Activated CD4-positive, alpha-beta memory T cell treated with anti-CD3 and anti-CD28 coated beads, Interleukin-2, amount 10 ng/mL, durations not matched to agents 7 days and 5 days (primary cell): Measurements from ENCODE around the gene NACC2. TPM values are rescaled to one million over a fixed set of nuclear protein-coding genes. Genes with fewer than 3 reads are reported as not detected.

Experiments used
- CTCF ChIA-PET: fragments of 350-600 bp; sonication (Branson Sonifier 250); formaldehyde crosslinking; loops from one replicate; lab custom pipeline; 2021; ENCODE audit warnings: antibody characterized with exemption, inconsistent platforms; lab: Charles Lee
- POLR2A ChIA-PET: fragments of 350-600 bp; sonication (Branson Sonifier 250); formaldehyde crosslinking; loops from one replicate; lab custom pipeline; 2021; ENCODE audit warnings: antibody characterized with exemption; lab: Charles Lee
- DNase-seq: peaks from one replicate; pipeline ENCODE4 v3.0.0-alpha.2; 2020
- H3K27ac Mint-ChIP-seq: one replicate; pipeline ENCODE4 v1.8.0; 2021; ENCODE audit warnings: mild to moderate bottlenecking, mixed read lengths
- H3K27me3 Mint-ChIP-seq: one replicate; pipeline ENCODE4 v1.8.0; 2021; ENCODE audit warnings: mixed read lengths
- H3K36me3 Mint-ChIP-seq: one replicate; pipeline ENCODE4 v1.8.0; 2021; ENCODE audit warnings: low read depth, mixed read lengths
- H3K4me1 Mint-ChIP-seq: one replicate; pipeline ENCODE4 v1.8.0; 2021; ENCODE audit warnings: mixed read lengths
- H3K4me3 Mint-ChIP-seq: one replicate; pipeline ENCODE4 v1.8.0; 2021; ENCODE audit warnings: mild to moderate bottlenecking, mixed read lengths
- H3K9me3 Mint-ChIP-seq: one replicate; pipeline ENCODE4 v1.8.0; 2021; ENCODE audit warnings: mixed read lengths
- total RNA-seq, 2 experiments: library from RNA; stranded (reverse); gene quantifications; one replicate each; pipeline ENCODE4 v1.2.3, GENCODE V29; 2021

NACC2 gene
- total RNA-seq, 2 experiments from 2014 or later: 8.1 to 8.7 TPM

- POLR2A ChIA-PET: no interaction called here
- no peak overlapping the region for H3K4me3 Mint-ChIP-seq
- no peak for DNase-seq
- no peaks in the 10 kb centered on the region for H3K36me3 Mint-ChIP-seq
- no peaks in the 10 kb centered on the region for H3K9me3 Mint-ChIP-seq
- H3K27me3 Mint-ChIP-seq: no peaks in the 10 kb centered on the region
- H3K4me1 Mint-ChIP-seq: no peaks in the 10 kb centered on the region
- no peak overlapping the region for H3K27ac Mint-ChIP-seq
- CTCF ChIA-PET: no interaction called here
These were observed 79.2 kb downstream of the NACC2 start for GRCh38 chr9:136015656-136016571.

- H3K4me1 Mint-ChIP-seq: no peaks in the 10 kb centered on the region
- ChIA-PET CTCF (no interaction called here), POLR2A (no interaction called here)
- H3K9me3 Mint-ChIP-seq: no peaks in the 10 kb centered on the region
- H3K27ac Mint-ChIP-seq: no peak overlapping the region
- no peak for DNase-seq
- H3K36me3 Mint-ChIP-seq: no peaks in the 10 kb centered on the region
- H3K4me3 Mint-ChIP-seq: no peak overlapping the region
- H3K27me3 Mint-ChIP-seq: no peaks in the 10 kb centered on the region
These were observed 80.0 kb downstream of the NACC2 start for GRCh38 chr9:136014924-136015633.

- no peak for DNase-seq
- H3K4me1 Mint-ChIP-seq: no peaks in the 10 kb centered on the region
- no peak overlapping the region for H3K27ac Mint-ChIP-seq
- ChIA-PET POLR2A (no interaction called here), CTCF (no interaction called here)
- H3K27me3 Mint-ChIP-seq: no peaks in the 10 kb centered on the region
- no peak overlapping the region for H3K4me3 Mint-ChIP-seq
- H3K9me3 Mint-ChIP-seq: no peaks in the 10 kb centered on the region
- no peaks in the 10 kb centered on the region for H3K36me3 Mint-ChIP-seq
These were observed 80.8 kb downstream of the NACC2 start for GRCh38 chr9:136014147-136014923.

- Mint-ChIP-seq H3K27ac (no peak overlapping the region), H3K36me3 (no peaks in the 10 kb centered on the region), H3K4me3 (no peak overlapping the region), H3K27me3 (no peaks in the 10 kb centered on the region), H3K9me3 (no peaks in the 10 kb centered on the region), H3K4me1 (no peaks in the 10 kb centered on the region)
- POLR2A ChIA-PET: no interaction called here
- DNase-seq: no peak
- CTCF ChIA-PET: no interaction called here
These were observed 81.5 kb downstream of the NACC2 start for GRCh38 chr9:136013524-136014034.

GRCh38 chr9:136013116-136013515, 82.0 kb downstream of the NACC2 start:
- Mint-ChIP-seq H3K27ac (no peak overlapping the region), H3K27me3 (no peaks in the 10 kb centered on the region), H3K36me3 (no peaks in the 10 kb centered on the region), H3K4me3 (no peak overlapping the region), H3K4me1 (no peaks in the 10 kb centered on the region), H3K9me3 (no peaks in the 10 kb centered on the region)
- ChIA-PET POLR2A (no interaction called here), CTCF (no interaction called here)
- DNase-seq: no peak

- H3K4me3 Mint-ChIP-seq: no peak overlapping the region
- no peak for DNase-seq
- H3K9me3 Mint-ChIP-seq: no peaks in the 10 kb centered on the region
- H3K27me3 Mint-ChIP-seq: no peaks in the 10 kb centered on the region
- ChIA-PET POLR2A (no interaction called here), CTCF (no interaction called here)
- H3K36me3 Mint-ChIP-seq: no peaks in the 10 kb centered on the region
- H3K27ac Mint-ChIP-seq: no peak overlapping the region
- no peaks in the 10 kb centered on the region for H3K4me1 Mint-ChIP-seq
These were observed 82.4 kb downstream of the NACC2 start for GRCh38 chr9:136012651-136013050.

GRCh38 chr9:136011703-136012496, 83.2 kb downstream of the NACC2 start:
- H3K27me3 Mint-ChIP-seq: no peaks in the 10 kb centered on the region
- POLR2A ChIA-PET: no interaction called here
- no peak for DNase-seq
- CTCF ChIA-PET: no interaction called here
- no peaks in the 10 kb centered on the region for H3K4me1 Mint-ChIP-seq
- no peaks in the 10 kb centered on the region for H3K9me3 Mint-ChIP-seq
- no peaks in the 10 kb centered on the region for H3K36me3 Mint-ChIP-seq
- H3K4me3 Mint-ChIP-seq: no peak overlapping the region
- no peak overlapping the region for H3K27ac Mint-ChIP-seq

GRCh38 chr9:136011376-136011702, 83.8 kb downstream of the NACC2 start:
- Mint-ChIP-seq H3K9me3 (no peaks in the 10 kb centered on the region), H3K36me3 (no peaks in the 10 kb centered on the region)
- POLR2A ChIA-PET: no interaction called here

GRCh38 chr9:136010615-136011361, 84.3 kb downstream of the NACC2 start:
- CTCF ChIA-PET: no interaction called here

More at GRCh38 chr9:136011376-136011702, 83.8 kb downstream of the NACC2 start:
- CTCF ChIA-PET: no interaction called here
- no peak overlapping the region for H3K27ac Mint-ChIP-seq
- no peak overlapping the region for H3K4me3 Mint-ChIP-seq
- H3K27me3 Mint-ChIP-seq: no peaks in the 10 kb centered on the region
- no peaks in the 10 kb centered on the region for H3K4me1 Mint-ChIP-seq
- DNase-seq: no peak

GRCh38 chr9:136010176-136010575, 84.9 kb downstream of the NACC2 start:
- ChIA-PET CTCF (no interaction called here), POLR2A (no interaction called here)
- no peak overlapping the region for H3K4me3 Mint-ChIP-seq
- H3K27ac Mint-ChIP-seq: no peak overlapping the region
- H3K27me3 Mint-ChIP-seq: no peaks in the 10 kb centered on the region
- no peak for DNase-seq
- H3K4me1 Mint-ChIP-seq: no peaks in the 10 kb centered on the region
- no peaks in the 10 kb centered on the region for H3K9me3 Mint-ChIP-seq
- H3K36me3 Mint-ChIP-seq: no peaks in the 10 kb centered on the region

More at GRCh38 chr9:136010615-136011361, 84.3 kb downstream of the NACC2 start:
- Mint-ChIP-seq H3K9me3 (no peaks in the 10 kb centered on the region), H3K4me3 (no peak overlapping the region), H3K4me1 (no peaks in the 10 kb centered on the region), H3K36me3 (no peaks in the 10 kb centered on the region), H3K27ac (no peak overlapping the region), H3K27me3 (no peaks in the 10 kb centered on the region)
- DNase-seq: no peak
- POLR2A ChIA-PET: no interaction called here

GRCh38 chr9:136009516-136009915, 85.6 kb downstream of the NACC2 start:
- H3K4me3 Mint-ChIP-seq: no peak overlapping the region
- H3K27me3 Mint-ChIP-seq: no peaks in the 10 kb centered on the region
- no peak overlapping the region for H3K27ac Mint-ChIP-seq
- no peaks in the 10 kb centered on the region for H3K4me1 Mint-ChIP-seq
- CTCF ChIA-PET: no interaction called here
- no peaks in the 10 kb centered on the region for H3K9me3 Mint-ChIP-seq
- no peak for DNase-seq
- H3K36me3 Mint-ChIP-seq: no peaks in the 10 kb centered on the region
- POLR2A ChIA-PET: no interaction called here

GRCh38 chr9:136008693-136008997, 86.4 kb downstream of the NACC2 start:
- ChIA-PET CTCF (no interaction called here), POLR2A (no interaction called here)
- Mint-ChIP-seq H3K27ac (no peak overlapping the region), H3K27me3 (no peaks in the 10 kb centered on the region), H3K9me3 (no peaks in the 10 kb centered on the region), H3K36me3 (no peaks in the 10 kb centered on the region), H3K4me3 (no peak overlapping the region), H3K4me1 (no peaks in the 10 kb centered on the region)
- DNase-seq: no peak
